Right lobe of liver (tissue), 6 donors: ENCODE data around the gene ANKH. TPM values are rescaled to one million over a fixed set of nuclear protein-coding genes. Genes with fewer than 3 reads are reported as not detected.

ENCODE experiments used
- ATAC-seq, 4 donors: fragments of 200-7000 bp; cut with Tn5 transposase; one replicate each; pipeline ENCODE4 v1.9.1; 2020; ENCODE audit warnings: mild to moderate bottlenecking in 4 of 4, moderate library complexity in 4 of 4
- DNase-seq, 3 donors: peaks; one replicate each; pipeline ENCODE4 v3.0.0-alpha.2; 2020
- H3K27ac ChIP-seq, 3 donors: fragments of 200-600 bp; one replicate each; pipeline ENCODE4 v1.8.0; 2022
- H3K27me3 ChIP-seq, 2 donors: fragments of 200-600 bp; one replicate each; pipeline ENCODE4 v1.8.0; 2022
- H3K36me3 ChIP-seq, 4 donors: fragments of 200-600 bp; sonication (generic) in 1 of 4; one replicate each; pipeline versions ENCODE4 v1.5.1 to v1.8.0; 2017 to 2022; ENCODE audit warnings: control low read depth in 1 of 4
- H3K4me1 ChIP-seq, 4 donors: fragments of 200-600 bp; sonication (generic) in 1 of 4; one replicate each; pipeline versions ENCODE4 v1.5.1 to v1.8.0; 2017 to 2022; ENCODE audit warnings: control low read depth in 1 of 4
- H3K4me3 ChIP-seq, 3 donors: fragments of 200-600 bp; one replicate each; pipeline ENCODE4 v1.8.0; 2022
- H3K9me3 ChIP-seq, 4 donors: fragments of 200-600 bp; sonication (generic) in 1 of 4; one replicate each; pipeline versions ENCODE4 v1.5.1 to v1.8.0; 2017 to 2022; ENCODE audit warnings: control low read depth in 1 of 4
- CTCF ChIP-seq, 4 donors: fragments of 200-600 bp in 3 of 4; fragments of 450-650 bp in 1 of 4; IDR thresholded peaks; one replicate each; pipeline versions ENCODE4 v1.5.1 to v1.8.0; 2016 to 2022; ENCODE audit warnings: antibody characterized with exemption in 4 of 4, mild to moderate bottlenecking in 2 of 4
- POLR2A ChIP-seq: fragments of 450-650 bp; IDR thresholded peaks from one replicate; pipeline ENCODE4 v1.6.1; 2017; ENCODE audit warnings: antibody characterized with exemption, mild to moderate bottlenecking
- WGBS: methylation state at CpG from one replicate; pipeline ENCODE4 v1.1.6; 2018; ENCODE audit warnings: low coverage, low lambda C conversion rate; ENCODE audit not compliant: insufficient coverage; ENCODE audit errors: missing lambda C conversion rate; 5-methylcytosine and 5-hydroxymethylcytosine counted together
- intact Hi-C, 2 donors: fragments of 100-400 bp; cut with DNase I; formaldehyde crosslinking; loops; one replicate each; pipeline versions ENCODE4 v1.11.2 to v1.14.1; 2022
- total RNA-seq, 6 experiments: library from RNA; depleted of rRNA in 2 of 6; stranded (reverse); fragments of >200 nt in 2 of 6; fragmentation: NEBNext Ultra II Directional in 3 of 6; extraction: Animal tissue kit (Norgen Biotek cat#: 25700) in 3 of 6; gene quantifications; one replicate each; pipeline versions ENCODE4 v1.1.0 to v1.2.4, GENCODE V29; 2016 to 2023
- donor health status: DM: no; HTN: yes; CAD: no.
- donor health status: DM: no; HTN: no; CAD: no.
- donor health status: DM: no; HTN: no; CAD: no.
- donor health status: DM: no; HTN: yes; CAD: no.
- donor health status: DM: no; HTN: yes; CAD: no.

Gene ANKH
- total RNA-seq, 6 experiments from 2014 or later: 38.5 to 121 (median 61.9) TPM

- Histone ChIP-seq H3K9me3 (no peaks in the 10 kb centered on the region), H3K4me1 (peaks cover 0 to 9% (median 0%) of the 10 kb centered on the region in 4 donors), H3K36me3 (no peaks in the 10 kb centered on the region), H3K27ac (peak overlapping the region; percentile 3 to 32 (median 14)), H3K4me3 (no peak overlapping the region), H3K27me3 (no peaks in the 10 kb centered on the region)
- 52% methylated on average over 6 of the region's 6 CpGs for WGBS
- intact Hi-C loops: no loop called here
- ATAC-seq (peak; percentile 88 to 96 (median 94)), DNase-seq (peak in 2 of 3 donors; percentile 55 to 63)
- TF ChIP-seq CTCF (IDR thresholded peaks at IDR 0.05) (no peak), POLR2A (no peak)
Measured at GRCh38 chr5:14816999-14817761, 54.4 kb downstream of the ANKH start.

GRCh38 chr5:14816374-14816998, 55.1 kb downstream of the ANKH start:
- peaks cover 0 to 9% (median 0%) of the 10 kb centered on the region in 4 donors for H3K4me1 ChIP-seq
- ATAC-seq (peak; percentile 10 to 40 (median 18)), DNase-seq (no peak)
- H3K27ac ChIP-seq: peak overlapping the region; percentile 3 to 36 (median 13)
- H3K36me3 ChIP-seq: no peaks in the 10 kb centered on the region
- intact Hi-C loops: no loop called here
- WGBS: 67% methylated on average over 11 of the region's 11 CpGs
- H3K27me3 ChIP-seq: no peaks in the 10 kb centered on the region
- no peaks in the 10 kb centered on the region for H3K9me3 ChIP-seq
- H3K4me3 ChIP-seq: no peak overlapping the region
- TF ChIP-seq POLR2A: no peak

GRCh38 chr5:14813747-14814146, 57.8 kb downstream of the ANKH start:
- Histone ChIP-seq H3K27ac (no peak overlapping the region), H3K27me3 (no peaks in the 10 kb centered on the region), H3K4me1 (peaks cover 0 to 24% (median 13%) of the 10 kb centered on the region in 4 donors), H3K4me3 (no peak overlapping the region), H3K9me3 (no peaks in the 10 kb centered on the region), H3K36me3 (no peaks in the 10 kb centered on the region)
- DNase-seq: no peak
- intact Hi-C loops: loop anchor here in 1 of 2 donors (5.0 kb wide), 1 partner anchor 59 kb away; the partner anchor contains the start of gene ANKH
- no peak for ATAC-seq
- WGBS: 87% methylated on average over 3 of the region's 3 CpGs
- TF ChIP-seq POLR2A: no peak
- TF ChIP-seq CTCF (IDR thresholded peaks at IDR 0.05): no peak

GRCh38 chr5:14812166-14812565, 59.4 kb downstream of the ANKH start:
- no peak overlapping the region for H3K4me3 ChIP-seq

More at GRCh38 chr5:14812166-14812565, 59.4 kb downstream of the ANKH start:
- 89% methylated on average over 5 of the region's 5 CpGs for WGBS
- DNase-seq: no peak
- Histone ChIP-seq H3K27ac (no peak overlapping the region), H3K27me3 (no peaks in the 10 kb centered on the region), H3K4me1 (peaks cover 0 to 21% (median 13%) of the 10 kb centered on the region in 4 donors), H3K9me3 (no peaks in the 10 kb centered on the region), H3K36me3 (no peaks in the 10 kb centered on the region)
- intact Hi-C loops: loop anchor here in 1 of 2 donors (5.0 kb wide), 1 partner anchor 60 kb away; the partner anchor contains the start of gene ANKH
- TF ChIP-seq POLR2A: no peak
- TF ChIP-seq CTCF (IDR thresholded peaks at IDR 0.05): no peak
- no peak for ATAC-seq
